Iris pigment epithelial cell (primary cell): Measurements from ENCODE around the gene RAB18.
"Not testable (repeated sequence)": the region's sequence is repeated elsewhere in the genome, so short reads cannot be mapped to it uniquely, and the experiment has no call there.

Source experiments
- DNase-seq: peaks from one replicate; pipeline ENCODE4 v3.0.0-alpha.2; 2011; ENCODE audit warnings: low read depth

Gene RAB18

DNA sequence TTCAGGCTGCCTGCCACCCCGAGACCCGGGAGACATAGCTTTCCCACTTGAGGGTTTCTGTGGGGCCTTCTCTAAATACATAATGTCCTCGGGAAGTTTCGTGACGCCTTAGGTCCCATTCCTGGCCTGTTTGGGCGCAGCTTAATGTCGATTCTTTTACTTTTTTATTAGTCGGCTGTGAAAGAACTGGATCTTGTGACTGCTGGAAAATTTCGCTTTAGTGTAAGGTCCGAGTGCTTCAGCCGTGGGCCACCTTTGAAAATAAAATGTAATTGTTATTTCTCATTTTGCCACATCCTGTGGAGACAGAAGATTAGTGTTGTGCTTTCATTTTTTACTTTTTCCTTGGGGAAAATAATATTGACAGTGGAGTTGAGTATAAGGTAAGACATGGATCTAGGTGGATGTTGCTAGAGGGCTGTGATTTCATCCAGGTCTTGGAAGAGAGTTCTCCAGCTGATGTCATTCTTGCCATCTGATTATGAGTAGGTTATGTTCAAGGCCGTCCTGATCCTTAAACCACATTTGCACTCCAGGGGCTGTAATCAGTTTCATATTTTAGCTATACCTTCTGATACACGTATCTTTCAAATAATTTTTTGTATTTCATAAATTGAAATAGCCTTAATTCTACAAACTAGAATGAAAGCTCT, 830 bp downstream of the RAB18 start:
- peak; percentile 64 for DNase-seq

DNA sequence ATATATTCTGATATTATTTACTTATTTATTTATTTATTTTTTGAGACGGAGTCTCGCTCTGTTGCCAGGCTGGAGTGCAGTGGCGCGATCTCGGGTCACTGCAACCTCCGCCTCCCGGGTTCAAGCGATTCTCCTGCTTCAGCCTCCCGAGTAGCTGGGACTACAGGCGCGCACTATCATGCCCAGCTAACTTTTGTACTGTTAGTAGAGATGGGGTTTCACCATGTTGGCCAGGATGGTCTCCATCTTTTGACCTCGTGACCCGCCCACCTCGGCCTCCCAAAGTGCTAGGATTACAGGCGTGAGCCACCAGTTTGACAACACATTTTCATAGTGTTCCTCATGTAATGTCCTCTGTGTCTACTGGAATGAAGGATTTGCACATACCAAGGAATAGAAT, 1.4 kb downstream of the RAB18 start:
- DNase-seq: not testable (repeated sequence)

DNA sequence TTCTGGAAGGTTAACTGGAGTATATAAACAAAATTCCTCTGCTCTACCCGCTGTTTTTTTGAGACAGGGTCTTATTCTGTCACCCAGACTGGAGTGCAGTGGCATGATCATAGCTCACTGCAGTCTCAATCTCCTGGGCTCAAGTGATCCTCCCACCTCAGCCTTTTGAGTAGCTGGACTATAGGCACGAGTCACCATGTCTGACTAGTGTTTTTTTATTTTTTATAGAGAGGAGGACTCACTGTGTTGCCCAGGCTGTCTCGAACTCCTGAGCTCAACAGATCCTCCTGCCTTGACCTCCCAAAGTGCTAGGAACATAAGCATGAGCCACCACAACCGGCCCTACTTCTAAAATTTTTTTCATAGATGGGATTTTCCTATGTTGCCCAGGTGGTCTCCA, 2.2 kb downstream of the RAB18 start:
- peak; percentile 26 for DNase-seq

DNA sequence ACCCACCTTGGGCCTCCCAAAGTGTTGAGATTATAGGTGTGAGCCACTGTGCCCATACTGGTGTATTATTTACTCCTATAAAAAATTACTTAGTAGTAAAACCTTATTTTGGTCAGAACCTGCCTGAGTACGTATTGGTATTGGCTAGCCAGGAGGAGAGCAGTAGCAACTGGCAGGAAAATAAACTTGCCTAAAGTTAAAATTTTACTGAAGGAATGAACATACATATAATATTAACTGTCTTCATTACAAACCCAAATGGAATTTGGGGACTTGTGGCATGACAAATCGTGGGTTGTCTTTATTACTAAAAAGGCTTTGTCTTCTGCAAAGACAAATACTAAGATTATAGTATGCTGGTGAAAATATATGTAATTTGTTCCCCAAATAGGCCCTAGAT, 8.4 kb downstream of the RAB18 start:
- no peak for DNase-seq

DNA sequence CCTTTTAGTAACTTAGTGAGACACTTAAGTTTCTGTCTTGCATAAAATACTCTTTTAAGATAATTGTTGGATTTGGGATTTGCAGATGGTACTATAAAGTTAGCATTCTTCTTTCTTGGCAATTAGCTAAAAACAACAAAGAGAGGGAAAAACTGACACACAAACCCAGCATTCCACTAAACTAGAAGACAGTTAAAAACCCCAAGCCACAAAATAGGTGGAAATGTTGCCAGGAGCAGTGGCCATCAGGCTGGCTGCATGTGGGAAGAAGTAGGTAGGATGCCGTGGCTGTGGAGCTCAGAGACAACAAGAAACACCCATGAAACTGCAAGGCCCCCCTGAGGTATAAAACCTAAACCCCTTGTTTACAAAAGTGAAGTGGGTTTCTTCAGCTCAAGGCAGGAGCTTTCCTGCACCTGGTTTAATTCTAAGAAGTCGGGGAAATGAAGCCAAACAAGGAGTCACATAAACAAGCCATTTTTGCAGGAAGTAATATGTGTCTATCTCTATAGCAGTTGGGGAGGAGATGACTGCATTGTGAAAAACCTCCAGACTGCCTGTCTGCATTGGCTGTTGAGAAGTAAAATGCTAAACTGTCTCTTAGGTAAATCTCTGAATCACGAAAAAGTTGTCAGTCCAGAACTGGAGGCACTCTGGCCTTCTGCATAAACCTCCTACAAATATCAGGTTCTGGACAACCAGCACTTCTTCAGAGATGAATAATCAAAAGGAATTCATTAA, 9.5 kb downstream of the RAB18 start:
- DNase-seq: peak; percentile 70

DNA sequence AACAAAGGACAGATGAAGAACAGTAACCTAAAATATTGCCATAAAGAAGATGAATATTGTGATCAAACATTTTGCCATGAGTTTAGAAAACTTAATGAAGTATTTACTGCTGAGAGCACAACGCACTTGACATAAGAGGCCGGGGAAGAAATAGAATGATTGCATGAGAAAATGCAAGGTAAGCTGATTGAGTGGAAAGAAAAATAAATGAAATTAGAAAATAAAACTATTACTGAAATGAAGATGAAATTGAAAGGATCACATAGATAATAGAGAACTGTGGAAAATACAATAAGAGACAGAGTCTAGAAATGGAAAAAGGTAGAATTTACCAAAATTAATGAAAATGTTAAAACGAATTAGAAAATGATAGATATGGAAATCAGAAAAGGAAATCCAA, 10.1 kb downstream of the RAB18 start:
- no peak for DNase-seq

DNA sequence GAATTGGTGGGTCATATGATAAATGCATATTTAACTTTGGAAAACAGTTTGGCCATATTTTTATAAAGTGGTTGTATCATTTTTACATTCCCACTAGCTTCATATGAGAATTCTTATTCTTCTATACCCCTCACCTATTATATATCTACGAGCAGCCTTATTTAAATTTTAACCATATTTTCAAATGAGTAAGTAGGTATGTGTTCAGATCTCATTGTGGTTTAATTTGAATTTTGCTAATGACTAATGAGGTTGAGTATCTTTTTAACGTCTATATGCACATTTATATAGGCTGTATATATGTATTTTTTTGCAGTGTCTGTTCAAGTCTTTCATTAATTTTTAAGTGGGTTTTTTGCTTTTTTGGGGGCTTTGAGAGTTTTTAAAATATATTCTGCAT, 14.2 kb downstream of the RAB18 start:
- no peak for DNase-seq

DNA sequence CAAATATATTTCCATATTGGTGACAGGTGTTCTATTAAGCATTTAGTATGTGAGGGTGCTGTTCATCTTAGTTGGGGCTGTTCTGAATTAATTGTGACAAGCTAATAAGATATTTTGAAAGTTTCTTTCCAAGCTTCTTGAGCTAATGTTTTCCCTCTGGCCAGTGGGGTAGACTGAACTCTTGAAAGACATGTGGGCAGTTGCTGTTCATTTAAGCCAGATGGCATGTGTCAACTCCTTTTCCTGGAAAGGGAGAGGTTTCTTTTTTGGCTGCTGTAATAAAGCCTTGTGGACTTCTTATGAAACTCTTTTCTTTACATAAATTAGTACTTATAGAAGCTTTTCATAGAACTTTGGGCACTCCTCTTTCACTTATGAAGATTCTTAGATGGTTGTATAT, 21.7 kb downstream of the RAB18 start:
- peak; percentile 57 for DNase-seq

DNA sequence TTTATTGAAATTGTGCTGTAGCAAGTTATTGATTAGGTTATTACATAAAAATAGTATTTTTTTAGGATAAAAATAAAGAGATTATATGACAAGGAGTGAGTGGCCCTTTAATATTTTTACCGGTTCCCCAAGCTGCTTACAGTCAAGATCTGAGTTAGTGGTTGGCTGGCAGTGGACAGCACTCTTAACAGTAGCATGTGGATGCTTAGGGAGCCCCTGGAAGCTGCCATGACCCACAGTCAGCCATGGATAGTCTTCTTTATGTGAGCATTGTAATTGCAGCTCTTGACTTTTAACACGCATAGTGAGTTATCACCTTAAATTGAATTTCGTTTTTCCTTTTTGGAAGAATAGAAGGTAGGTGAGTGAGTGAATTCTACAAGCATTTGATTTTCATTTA, 22.1 kb downstream of the RAB18 start:
- DNase-seq: no peak

DNA sequence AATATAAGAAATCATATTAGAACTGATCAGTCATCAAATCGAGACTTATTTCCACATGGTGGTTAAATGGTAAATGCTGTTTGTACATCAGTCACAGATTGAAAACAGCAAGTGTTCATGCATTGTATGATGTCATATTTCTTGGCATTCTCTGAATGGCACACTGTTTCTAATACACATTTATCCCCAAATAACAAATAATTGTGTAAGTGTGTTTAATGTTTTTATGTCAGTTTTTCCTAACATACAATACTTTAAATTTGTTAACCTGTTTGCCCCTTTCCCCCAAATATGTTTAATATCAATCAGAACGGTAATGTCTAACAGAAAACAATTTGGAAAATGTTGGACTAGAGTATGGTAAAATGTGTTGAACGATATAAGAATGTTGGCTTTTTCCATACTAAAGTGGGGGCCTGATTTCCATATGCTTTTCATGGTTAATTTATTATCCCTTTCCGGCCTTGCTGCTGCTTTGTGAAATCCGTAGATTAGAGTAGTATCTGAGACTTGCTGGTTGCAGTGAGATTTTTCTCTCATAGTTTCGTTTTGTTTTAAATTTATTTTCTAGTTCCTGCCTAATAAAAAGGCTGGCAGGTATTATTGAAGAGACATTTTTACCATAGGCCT, 23.7 kb downstream of the RAB18 start:
- DNase-seq: peak; percentile 16

DNA sequence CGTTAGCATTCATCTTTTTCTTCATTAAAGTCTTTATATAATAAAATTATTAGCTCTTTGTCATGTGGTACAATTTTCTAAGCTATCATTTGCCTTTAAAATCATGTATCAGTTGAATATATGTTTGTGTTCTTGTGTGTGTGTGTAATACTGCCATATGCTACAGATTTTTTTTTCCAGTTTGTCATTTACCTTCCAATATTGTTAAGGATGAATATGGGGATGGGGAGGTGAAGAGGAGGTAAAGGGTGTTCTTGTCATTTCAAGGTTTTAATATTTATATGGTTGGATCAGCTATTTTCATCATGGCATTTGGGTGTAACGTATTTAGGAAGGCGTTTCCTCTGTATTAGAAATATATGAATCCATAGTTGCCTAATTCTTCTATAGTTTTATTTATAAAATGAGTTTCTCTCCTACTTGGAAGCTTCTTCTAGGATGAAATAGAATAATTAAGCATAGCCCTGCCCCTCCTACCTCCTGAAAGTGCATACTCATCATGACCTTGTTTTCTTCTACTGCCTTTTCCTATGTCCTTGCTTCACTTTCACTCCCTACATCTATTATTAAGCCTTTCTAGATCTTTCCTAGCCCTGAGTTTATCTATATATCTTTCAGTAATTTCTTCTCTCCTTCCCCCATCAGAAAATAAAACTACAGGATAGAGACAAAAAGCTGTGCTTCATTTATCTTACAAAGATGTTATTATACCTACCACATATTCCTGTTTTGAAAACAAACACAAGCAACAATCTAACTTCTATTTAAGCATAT, 25.1 kb downstream of the RAB18 start:
- DNase-seq: peak; percentile 66

DNA sequence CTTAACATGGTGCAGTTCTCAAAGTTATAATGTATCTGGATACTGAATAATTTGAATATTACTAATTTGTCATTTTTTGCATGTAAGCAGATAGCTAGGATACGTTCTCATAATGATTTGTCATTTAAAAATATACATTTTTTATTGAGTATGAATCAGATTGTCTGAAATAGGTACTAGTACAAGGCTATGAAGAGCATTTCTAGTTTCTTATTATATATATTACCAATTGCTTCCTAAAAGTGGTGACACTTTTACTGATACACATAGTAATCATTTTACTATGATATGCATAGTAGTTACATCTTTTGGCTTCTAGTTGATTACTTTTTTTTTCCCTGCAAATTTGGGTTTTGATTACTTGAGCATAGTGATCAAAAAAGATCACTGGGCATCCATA, 26.4 kb downstream of the RAB18 start:
- no peak for DNase-seq

DNA sequence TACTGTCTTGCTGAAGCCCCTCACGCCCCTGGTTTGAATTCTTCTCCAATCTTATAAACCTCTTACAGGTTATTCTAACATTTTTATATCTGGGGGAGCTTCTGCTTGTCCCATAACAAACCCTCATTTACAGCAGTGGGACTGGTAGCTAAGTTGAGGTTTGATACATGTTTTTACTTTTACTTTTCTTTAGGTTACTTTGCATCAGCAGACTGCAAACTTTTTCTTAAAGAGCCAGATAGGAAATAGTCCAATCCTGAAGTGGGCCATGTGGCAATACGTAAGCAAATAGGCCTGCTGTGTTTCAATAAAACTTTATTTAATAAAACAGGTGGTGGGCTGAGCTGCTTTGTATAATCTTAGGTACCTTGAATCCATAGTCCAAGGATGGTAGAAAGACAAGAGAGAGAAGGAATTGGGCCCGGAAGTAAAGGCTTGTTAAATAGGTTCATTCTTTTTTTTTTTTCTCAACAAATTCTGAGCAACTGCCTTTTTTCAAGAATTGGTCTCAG, 27.3 kb downstream of the RAB18 start:
- no peak for DNase-seq

DNA sequence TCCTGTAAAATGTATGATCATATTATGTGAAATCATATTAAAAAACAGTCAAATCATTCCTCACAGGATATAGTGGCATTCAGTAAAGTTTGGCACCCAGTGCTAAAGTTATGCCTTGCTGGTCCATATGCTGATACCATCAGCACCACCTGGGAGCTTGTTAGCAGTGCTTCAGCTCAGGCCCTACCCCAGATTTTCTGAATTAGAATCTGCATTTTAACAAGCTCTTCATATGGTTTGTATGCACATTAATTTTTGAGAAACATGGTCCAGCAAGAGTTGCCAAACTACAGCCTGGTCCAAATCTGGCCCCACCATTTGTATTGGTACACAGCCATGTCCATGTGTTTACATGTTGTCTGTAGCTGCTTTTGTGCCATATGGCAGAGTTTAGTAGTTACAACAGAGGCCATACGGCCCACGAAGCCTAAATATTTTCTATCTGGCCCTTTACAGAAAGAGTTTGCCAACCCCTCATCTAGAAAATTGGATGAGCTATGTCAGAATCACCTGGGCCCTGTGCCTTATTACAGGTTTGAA, 30.1 kb downstream of the RAB18 start:
- DNase-seq: no peak

DNA sequence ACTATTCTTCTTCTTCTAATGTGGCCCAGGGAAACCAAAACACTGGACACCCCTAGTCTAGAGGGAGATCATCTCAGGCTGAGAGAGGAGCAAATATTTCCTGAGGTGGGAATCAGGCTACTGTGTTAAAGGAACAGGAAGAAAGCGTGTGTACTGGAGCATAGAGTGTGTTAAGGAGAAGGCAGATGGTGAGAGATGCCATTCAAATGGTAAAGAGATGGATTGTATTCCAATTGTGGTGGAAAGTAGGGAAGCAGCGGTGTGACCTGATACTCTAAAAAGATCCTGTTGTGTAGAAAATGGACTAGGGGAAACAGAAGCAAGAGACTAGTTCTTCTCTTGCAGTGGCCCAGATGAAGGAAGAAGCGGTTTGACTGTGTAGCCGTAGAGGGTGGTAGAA, 31.2 kb downstream of the RAB18 start:
- no peak for DNase-seq

DNA sequence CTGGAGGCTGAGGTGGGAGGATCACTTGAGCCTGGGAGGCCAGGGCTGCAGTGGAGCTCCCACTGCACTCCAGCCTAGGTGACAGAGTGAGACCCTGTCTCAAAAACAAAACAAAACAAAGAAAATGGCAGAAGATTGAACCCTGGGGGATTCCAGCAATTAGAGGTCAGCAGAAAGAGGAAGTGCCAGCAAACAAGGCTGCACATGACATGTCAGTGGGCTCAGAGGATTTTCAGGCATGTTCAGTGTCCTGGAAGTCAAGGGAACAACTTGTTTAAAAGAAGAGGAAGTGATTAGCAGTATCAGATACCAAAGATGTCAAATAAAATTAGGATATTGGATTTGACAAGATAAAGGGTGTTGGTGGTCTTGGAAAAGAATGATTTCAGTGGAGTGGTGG, 32.3 kb downstream of the RAB18 start:
- DNase-seq: no peak

DNA sequence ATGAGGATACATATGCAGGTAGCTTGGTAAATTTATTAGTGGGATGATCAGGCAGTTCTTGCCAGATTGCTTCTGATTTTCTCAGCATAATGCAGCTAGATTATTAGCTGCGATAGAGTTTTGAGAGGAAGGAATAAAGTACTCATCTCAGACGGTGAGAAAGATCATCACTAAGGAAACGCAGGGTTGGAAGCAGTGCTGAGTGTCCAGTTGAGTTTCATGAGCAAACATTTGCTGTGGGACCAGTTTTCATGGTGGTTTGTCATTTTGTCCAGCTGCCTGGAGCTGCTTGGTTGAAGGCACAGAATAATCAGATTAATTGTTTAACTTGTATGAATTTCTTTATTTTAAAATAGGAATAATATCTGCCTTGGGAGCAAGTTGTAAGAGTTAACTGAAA, 33.1 kb downstream of the RAB18 start:
- DNase-seq: no peak

DNA sequence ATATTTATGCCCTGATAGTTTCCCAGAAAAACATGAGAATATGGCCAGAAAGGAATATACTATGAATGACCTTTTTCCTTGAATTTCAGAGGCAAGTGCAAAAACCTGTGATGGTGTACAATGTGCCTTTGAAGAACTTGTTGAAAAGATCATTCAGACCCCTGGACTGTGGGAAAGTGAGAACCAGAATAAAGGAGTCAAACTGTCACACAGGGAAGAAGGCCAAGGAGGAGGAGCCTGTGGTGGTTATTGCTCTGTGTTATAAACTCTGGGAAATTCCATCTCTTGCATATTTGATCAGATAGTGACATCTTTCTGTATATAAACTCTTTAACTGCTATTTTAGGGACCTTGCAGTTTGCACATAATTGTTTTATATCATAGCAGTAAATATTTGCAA, 33.7 kb downstream of the RAB18 start:
- DNase-seq: peak; percentile 33

DNA sequence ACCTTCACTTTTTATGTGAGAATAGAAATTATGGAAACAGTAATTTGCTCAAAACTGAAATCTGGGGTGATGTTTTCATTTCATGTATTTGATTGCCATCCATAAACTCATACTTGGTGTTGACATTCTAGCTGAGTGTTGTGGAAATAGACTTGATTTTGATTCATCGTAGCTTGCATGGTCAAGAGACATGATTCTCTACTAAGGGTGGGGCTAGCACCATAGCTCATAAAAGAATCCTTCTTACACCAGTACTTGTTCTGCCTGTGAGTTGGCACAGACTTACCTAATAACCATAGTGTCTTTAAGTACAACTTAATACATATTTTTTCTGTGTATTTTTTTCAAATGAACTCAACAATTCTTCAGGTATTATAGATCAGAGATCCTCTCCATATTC, 36.6 kb downstream of the RAB18 start:
- no peak for DNase-seq

DNA sequence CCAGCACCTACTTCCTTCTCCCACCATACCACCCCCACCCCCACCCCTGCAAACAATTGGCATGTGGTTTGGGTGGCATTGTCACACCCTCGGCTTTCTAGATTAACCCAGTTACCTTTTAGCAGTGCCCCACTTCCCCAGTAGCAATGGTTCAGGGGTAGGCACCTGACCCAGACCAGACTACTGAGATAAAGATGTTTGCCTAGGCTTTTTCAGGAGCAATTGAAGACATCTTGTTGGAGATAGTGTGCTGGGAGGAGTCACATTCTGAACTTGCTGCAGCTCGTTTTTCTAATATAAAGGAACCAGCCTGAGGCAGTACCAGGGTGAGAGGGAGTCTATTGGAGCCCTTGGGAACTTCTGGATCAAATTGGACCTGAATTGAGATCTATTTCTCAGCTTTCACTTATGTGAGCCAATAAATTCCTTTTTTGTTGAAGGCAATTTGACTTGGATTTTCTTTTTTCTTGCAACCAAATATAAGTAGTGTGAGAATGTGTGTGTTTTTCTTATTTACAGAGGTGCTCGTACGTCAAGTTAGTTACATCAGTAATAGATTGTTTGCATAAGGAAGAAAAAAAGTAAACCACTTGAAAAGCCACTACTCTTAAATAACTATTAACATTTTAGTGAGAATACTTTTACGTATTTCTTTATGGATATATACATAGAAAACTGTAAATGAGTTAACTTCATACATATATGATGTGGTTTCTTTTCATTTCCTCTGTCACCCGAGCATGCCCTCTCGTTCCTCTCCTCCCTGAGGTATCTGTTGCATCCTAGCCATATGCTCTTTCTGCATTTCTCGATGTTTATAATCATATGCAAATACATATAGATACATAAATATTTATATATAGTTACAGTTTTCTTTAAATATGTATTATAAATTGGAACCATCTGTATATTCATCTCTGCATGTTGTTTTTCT, 38.0 kb downstream of the RAB18 start:
- DNase-seq: no peak

DNA sequence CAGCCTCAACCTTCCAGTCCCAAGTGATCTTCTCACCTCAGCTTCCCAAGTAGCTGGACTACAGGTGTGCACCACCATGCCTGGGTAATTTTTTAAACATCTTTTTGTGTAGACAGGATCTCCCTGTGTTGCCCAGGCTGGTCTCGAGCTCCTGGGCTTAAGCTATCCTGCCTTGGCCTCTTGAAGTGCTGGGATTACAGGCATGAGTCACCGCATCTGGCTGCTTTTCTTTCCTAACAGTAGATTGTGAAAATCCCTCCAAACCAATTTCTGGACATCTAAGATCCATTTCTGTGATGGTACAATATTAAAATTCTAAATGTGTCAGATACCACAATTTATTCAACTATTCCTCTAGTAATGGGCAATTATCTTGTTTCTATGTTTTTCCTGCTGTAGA, 38.7 kb downstream of the RAB18 start:
- peak; percentile 66 for DNase-seq
